K562 (cell line): ENCODE data around the gene GPR107. TPM values are rescaled to one million over a fixed set of nuclear protein-coding genes. Genes with fewer than 3 reads are reported as not detected.
A peak's percentile ranks its signal among the peaks of the same experiment; 100 is the strongest.
"Not testable (repeated sequence)": the region's sequence is repeated elsewhere in the genome, so short reads cannot be mapped to it uniquely, and the experiment has no call there.

Source experiments
- ATAC-seq: fragments of 200-7000 bp; cut with Tn5 transposase; 3 replicates; pipeline ENCODE4 v1.9.1; 2020; ENCODE audit warnings: moderate library complexity
- BruUV-seq: library from RNA; stranded (reverse); fragments of 400-500 nt; replicated peaks from 2 replicates; lab custom pipeline; 2021; lab: Mats Ljungman, UMichigan
- CTCF ChIA-PET: fragments of 300-600 bp; formaldehyde crosslinking; extraction: SDS; loops from one replicate; lab custom pipeline; 2021; ENCODE audit warnings: low intra/inter-chr PET ratio; lab: Yijun Ruan, JAX
- POLR2A ChIA-PET: fragments of 300-600, 350-650 bp; sonication (Branson Sonifier 250); formaldehyde crosslinking; extraction: SDS; loops from one replicate; lab custom pipeline; 2021; ENCODE audit warnings: antibody characterized with exemption, inconsistent platforms; lab: Yijun Ruan, JAX
- DNase-seq, 4 experiments: peaks; one replicate each; pipeline versions ENCODE4 v3.0.0 to v3.0.0-alpha.2; 2011 to 2018; ENCODE audit warnings: low spot score in 3 of 4, mixed read lengths in 3 of 4; ENCODE audit errors: extremely low read depth in 1 of 4
- FAIRE-seq: peaks from 2 replicates; lab custom pipeline; 2011; peaks lifted over from hg19 to GRCh38; lab: Jason Lieb, UNC
- H2AFZ ChIP-seq: 2 replicates; pipeline ENCODE4 v1.6.0; 2011; ENCODE audit warnings: low read depth, low read length, control low read depth, inconsistent platforms
- H3K27ac ChIP-seq: fragments of 200-600 bp; 3 replicates; pipeline ENCODE4 v1.8.0; 2011; ENCODE audit warnings: low read depth, mild to moderate bottlenecking, control low read depth, inconsistent platforms, low read length, moderate library complexity, mixed read lengths; ENCODE audit errors: extremely low read depth
- H3K27me3 ChIP-seq, 2 experiments: fragments of 300-600 bp in 1 of 2; 2 replicates in 1 of 2; 3 replicates in 1 of 2; pipeline versions ENCODE4 v1.6.0 to v1.8.0; 2011; ENCODE audit warnings: inconsistent platforms in 2 of 2, low read length in 2 of 2, mild to moderate bottlenecking in 1 of 2, mixed read lengths in 1 of 2, moderate library complexity in 1 of 2; ENCODE audit not compliant: control insufficient read depth in 2 of 2, insufficient read depth in 2 of 2
- H3K36me3 ChIP-seq: fragments of 300-600 bp; 3 replicates; pipeline ENCODE4 v1.8.0; 2011; ENCODE audit warnings: mild to moderate bottlenecking, low read length, inconsistent platforms; ENCODE audit not compliant: control insufficient read depth, insufficient read depth
- H3K4me1 ChIP-seq, 2 experiments: fragments of 200-600 bp in 1 of 2; replicated peaks in 1 of 2; 2 replicates in 1 of 2; 3 replicates in 1 of 2; pipeline versions ENCODE4 v1.5.1 to v1.8.0; 2011; ENCODE audit warnings: inconsistent platforms in 2 of 2, low read length in 2 of 2, mild to moderate bottlenecking in 1 of 2, mixed read lengths in 1 of 2, moderate library complexity in 1 of 2; ENCODE audit not compliant: control insufficient read depth in 2 of 2, insufficient read depth in 2 of 2
- H3K4me2 ChIP-seq: 2 replicates; pipeline ENCODE4 v1.6.1; 2011; ENCODE audit warnings: low read length, control low read depth, inconsistent platforms, mixed read lengths; ENCODE audit not compliant: insufficient read depth
- H3K4me3 ChIP-seq: fragments of 200-600 bp; sonication (generic), shearing (Covaris generic); 2 replicates; pipeline ENCODE4 v1.5.1; 2016; ENCODE audit warnings: control low read depth, inconsistent platforms
- H3K79me2 ChIP-seq: fragments of 200-600 bp; 3 replicates; pipeline ENCODE4 v1.8.0; 2011; ENCODE audit warnings: low read length, inconsistent platforms; ENCODE audit not compliant: control insufficient read depth, insufficient read depth
- H3K9ac ChIP-seq, 2 experiments: 2 replicates each; pipeline versions ENCODE4 v1.6.0 to v1.6.1; 2011; ENCODE audit warnings: low read depth in 2 of 2, low read length in 2 of 2, control low read depth in 1 of 2, inconsistent platforms in 1 of 2, mild to moderate bottlenecking in 1 of 2, mixed read lengths in 1 of 2; ENCODE audit not compliant: insufficient read depth in 1 of 2
- H3K9me1 ChIP-seq: one replicate; pipeline ENCODE4 v1.6.0; 2011; ENCODE audit warnings: inconsistent platforms, mild to moderate bottlenecking, low read length, moderate library complexity; ENCODE audit not compliant: control insufficient read depth, insufficient read depth
- H3K9me3 ChIP-seq: replicated peaks from 2 replicates; pipeline ENCODE4 v1.5.1; 2011; ENCODE audit warnings: low read depth, low read length, inconsistent platforms; ENCODE audit not compliant: control insufficient read depth, insufficient read depth
- H4K20me1 ChIP-seq: replicated peaks from 2 replicates; pipeline ENCODE4 v1.6.1; 2011; ENCODE audit warnings: low read length, inconsistent platforms, mixed read lengths; ENCODE audit not compliant: control insufficient read depth, insufficient read depth
- NCOR1 ChIP-seq: fragments of 450-650 bp; IDR thresholded peaks from 2 replicates; pipeline ENCODE4 v1.6.1; 2016; ENCODE audit warnings: mild to moderate bottlenecking, moderate library complexity
- ZNF121 ChIP-seq: sonication (generic); formaldehyde crosslinking; conservative IDR thresholded peaks from 2 replicates; pipeline ENCODE4 v1.8.0; 2022; ENCODE audit warnings: missing genetic modification reagents
- ZNF449 ChIP-seq: fragments of 250-450 bp; sonication (Bioruptor Pico); IDR thresholded peaks from 2 replicates; pipeline ENCODE4 v1.8.0; 2022; ENCODE audit warnings: moderate library complexity, mild to moderate bottlenecking, inconsistent platforms
- WGBS: fragments of 100-300 bp; shearing (Covaris generic); methylation state at CpG from one replicate; pipeline ENCODE4 v1.1.6; 2016; ENCODE audit warnings: low coverage, mixed read lengths; ENCODE audit not compliant: insufficient coverage; ENCODE audit errors: missing lambda C conversion rate; 5-methylcytosine and 5-hydroxymethylcytosine counted together
- in situ Hi-C: fragments of 300-500 bp; cut with MboI; formaldehyde crosslinking; loops from 4 replicates; pipeline ENCODE4 v1.15.0; 2018; ENCODE audit warnings: inconsistent platforms, mixed read lengths
- intact Hi-C: fragments of 100-400 bp; cut with micrococcal nuclease; formaldehyde crosslinking; loops from 2 replicates; pipeline ENCODE4 v1.14.2; 2022
- polyA plus RNA-seq, 8 experiments: library from polyadenylated mRNA; depleted of rRNA in 4 of 8; stranded (reverse) in 5 of 8; unstranded in 3 of 8; fragments of >200 nt; fragmentation: Nextera tagmentation in 2 of 8; fragmentation: Illumina TruSeq in 1 of 8; extraction: Ambion mirVana in 2 of 8; extraction: Trizol in 1 of 8; gene quantifications; 2 replicates each; pipeline versions ENCODE4 v1.2.1 to v1.2.3, GENCODE V29; 2011 to 2014; ENCODE audit warnings: inconsistent platforms in 1 of 8, missing spikeins in 1 of 8
- total RNA-seq, 7 experiments: library from RNA; depleted of rRNA in 6 of 7; stranded (reverse); fragments of >200 nt in 6 of 7; fragmentation: Illumina TruSeq in 2 of 7; extraction: Trizol in 2 of 7; gene quantifications; 2 replicates each; pipeline versions ENCODE4 v1.2.1 to v1.2.3, GENCODE V29; 2011 to 2021; ENCODE audit warnings: low replicate concordance in 1 of 7

GPR107 gene
- total and polyA plus RNA-seq, 9 of the 15 experiments (the other 6 are each of a cell fraction or from before 2014, with no cell fraction given), result 3.2 to 34.6 (median 14.4) TPM

GRCh38 chr9:130003943-130004552 lies 49.7 kb upstream of the GPR107 start (continued):
- no peak for TF ChIP-seq ZNF449 (CRISPR knock-in tag)
- no peak for TF ChIP-seq NCOR1

GRCh38 chr9:130006952-130007351 lies 46.8 kb upstream of the GPR107 start:
- H3K4me2 ChIP-seq, H3K9me1 ChIP-seq, CTCF ChIA-PET, H3K27ac ChIP-seq, H3K9me3 ChIP-seq, H3K4me3 ChIP-seq, ATAC-seq, H4K20me1 ChIP-seq, H3K27me3 ChIP-seq, H3K36me3 ChIP-seq, H3K4me1 ChIP-seq, intact Hi-C loops, POLR2A ChIA-PET, H2AFZ ChIP-seq, BruUV-seq, DNase-seq, H3K9ac ChIP-seq, FAIRE-seq, in situ Hi-C loops, H3K79me2 ChIP-seq: not testable (repeated sequence)
- 92% methylated on average over 6 of the region's 6 CpGs for WGBS
- peak; percentile 84 for TF ChIP-seq ZNF121 (CRISPR knock-in tag)
